ENCODE measurements around the gene LRRC73. TPM values are rescaled to one million over a fixed set of nuclear protein-coding genes. Genes with fewer than 3 reads are reported as not detected.
A peak's percentile ranks its signal among the peaks of the same experiment; 100 is the strongest.

The LRRC73 gene
- total RNA-seq, 1 donor from 2014 or later, result 0.26 TPM

- Histone ChIP-seq H3K27me3 (ENCODE audit: control insufficient read depth, insufficient read depth, low read length) (no peaks in the 10 kb centered on the region), H3K4me3 (ENCODE audit: low read depth, low read length) (no peak overlapping the region), H3K36me3 (ENCODE audit: control insufficient read depth, insufficient read depth, low read length) (peaks cover 34% of the 10 kb centered on the region)
- DNase-seq (ENCODE audit: low read depth), result no peak
- no peak for FAIRE-seq
- TF ChIP-seq, protein P1, sequence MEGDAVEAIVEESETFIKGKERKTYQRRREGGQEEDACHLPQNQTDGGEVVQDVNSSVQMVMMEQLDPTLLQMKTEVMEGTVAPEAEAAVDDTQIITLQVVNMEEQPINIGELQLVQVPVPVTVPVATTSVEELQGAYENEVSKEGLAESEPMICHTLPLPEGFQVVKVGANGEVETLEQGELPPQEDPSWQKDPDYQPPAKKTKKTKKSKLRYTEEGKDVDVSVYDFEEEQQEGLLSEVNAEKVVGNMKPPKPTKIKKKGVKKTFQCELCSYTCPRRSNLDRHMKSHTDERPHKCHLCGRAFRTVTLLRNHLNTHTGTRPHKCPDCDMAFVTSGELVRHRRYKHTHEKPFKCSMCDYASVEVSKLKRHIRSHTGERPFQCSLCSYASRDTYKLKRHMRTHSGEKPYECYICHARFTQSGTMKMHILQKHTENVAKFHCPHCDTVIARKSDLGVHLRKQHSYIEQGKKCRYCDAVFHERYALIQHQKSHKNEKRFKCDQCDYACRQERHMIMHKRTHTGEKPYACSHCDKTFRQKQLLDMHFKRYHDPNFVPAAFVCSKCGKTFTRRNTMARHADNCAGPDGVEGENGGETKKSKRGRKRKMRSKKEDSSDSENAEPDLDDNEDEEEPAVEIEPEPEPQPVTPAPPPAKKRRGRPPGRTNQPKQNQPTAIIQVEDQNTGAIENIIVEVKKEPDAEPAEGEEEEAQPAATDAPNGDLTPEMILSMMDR (IDR thresholded peaks at IDR 0.05; ENCODE audit: insufficient read depth, low read length, severe bottlenecking), result no peak
Measured at GRCh38 chr6:43521836-43522235, 11.7 kb upstream of the LRRC73 start.

- DNase-seq (ENCODE audit: low read depth) (no peak), FAIRE-seq (no peak)
- Histone ChIP-seq H3K27me3 (ENCODE audit: control insufficient read depth, insufficient read depth, low read length) (no peaks in the 10 kb centered on the region), H3K4me3 (ENCODE audit: low read depth, low read length) (no peak overlapping the region), H3K36me3 (ENCODE audit: control insufficient read depth, insufficient read depth, low read length) (peaks cover 31% of the 10 kb centered on the region)
- TF ChIP-seq, protein P1 (IDR thresholded peaks at IDR 0.05; ENCODE audit: insufficient read depth, low read length, severe bottlenecking), result no peak
Measured at GRCh38 chr6:43520097-43520496, 10.0 kb upstream of the LRRC73 start.

DNA sequence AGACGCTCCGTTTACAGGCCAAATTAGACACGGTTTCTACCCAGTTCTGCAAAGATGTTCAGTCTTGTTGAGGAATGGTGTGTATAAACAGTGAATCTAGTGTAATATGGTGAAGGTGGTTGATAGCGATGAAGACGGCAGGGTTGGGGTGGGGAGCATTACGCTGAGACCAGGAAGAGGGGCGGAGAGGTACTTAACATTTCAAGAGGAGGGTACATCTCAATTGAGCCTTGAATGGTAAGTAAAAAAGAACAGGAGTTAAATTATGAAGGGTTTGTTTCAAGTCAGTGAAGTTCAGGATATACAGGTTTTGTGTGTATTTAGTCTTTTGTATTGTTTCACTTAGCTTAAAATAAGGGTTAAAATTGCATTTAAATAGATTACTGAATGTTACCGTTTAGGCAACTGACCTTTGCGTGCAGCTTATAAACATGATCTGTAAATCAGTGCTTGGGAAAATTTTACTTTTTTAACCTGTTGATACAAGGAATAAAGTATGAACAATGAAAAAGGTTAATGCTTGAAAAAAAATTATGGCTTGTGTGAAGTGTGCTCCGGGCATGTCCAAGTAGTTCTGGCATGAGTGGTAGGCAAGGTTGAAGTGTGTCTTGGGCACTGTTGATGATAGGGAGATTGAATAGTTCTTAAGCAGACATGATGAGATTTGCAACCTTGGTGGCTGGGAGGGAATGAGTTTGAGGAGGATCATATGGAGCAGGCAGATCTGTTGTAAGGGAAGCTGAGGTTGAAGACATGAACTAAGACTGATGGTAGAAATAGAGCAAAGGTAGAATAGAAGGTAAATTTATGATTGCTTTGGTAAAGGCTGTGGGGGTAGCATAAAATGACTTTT, 7.6 kb upstream of the LRRC73 start:
- FAIRE-seq (no peak), DNase-seq (ENCODE audit: low read depth) (no peak)
- TF ChIP-seq, protein P1 (IDR thresholded peaks at IDR 0.05; ENCODE audit: insufficient read depth, low read length, severe bottlenecking), result no peak
- H3K27me3 ChIP-seq (ENCODE audit: control insufficient read depth, insufficient read depth, low read length), result no peaks in the 10 kb centered on the region
- peak overlapping the region; percentile 88 for H3K4me3 ChIP-seq (ENCODE audit: low read depth, low read length)
- peaks cover 34% of the 10 kb centered on the region for H3K36me3 ChIP-seq (ENCODE audit: control insufficient read depth, insufficient read depth, low read length)

- DNase-seq (ENCODE audit: low read depth), result peak; percentile 88
- no peaks in the 10 kb centered on the region for H3K27me3 ChIP-seq (ENCODE audit: control insufficient read depth, insufficient read depth, low read length)
- peaks cover 40% of the 10 kb centered on the region for H3K36me3 ChIP-seq (ENCODE audit: control insufficient read depth, insufficient read depth, low read length)
- no peak for FAIRE-seq
- H3K4me3 ChIP-seq (ENCODE audit: low read depth, low read length), result peak within 1 kb of the TSS; percentile 88
- TF ChIP-seq, protein P1 (IDR thresholded peaks at IDR 0.05; ENCODE audit: insufficient read depth, low read length, severe bottlenecking), result no peak
Measured at GRCh38 chr6:43516697-43517504, 6.8 kb upstream of the LRRC73 start, which contains the start of the genes POLR1C and YIPF3. Gene POLR1C (plus strand): TSS chr6:43517089. CDS start chr6:43517110, 21 bp downstream. Gene YIPF3 (minus strand): TSS chr6:43516926. CDS start chr6:43516807, 119 bp downstream.

DNA sequence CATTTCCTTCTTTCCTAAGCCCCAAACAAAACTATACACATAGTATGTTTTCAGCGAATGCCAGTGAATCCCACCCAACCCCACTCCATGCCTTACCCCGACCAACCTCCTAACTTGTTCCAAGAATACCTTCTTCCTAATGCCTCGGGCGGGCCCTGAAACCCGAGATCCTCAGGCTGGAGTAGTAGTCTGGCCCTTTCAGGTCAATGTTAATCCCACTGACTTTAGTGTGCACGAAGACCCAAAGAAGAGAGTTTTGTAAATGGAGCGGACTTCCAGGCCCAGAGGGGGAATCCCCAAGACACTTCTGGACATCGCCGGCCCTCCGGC, 6.2 kb upstream of the LRRC73 start:
- peaks cover 42% of the 10 kb centered on the region for H3K36me3 ChIP-seq (ENCODE audit: control insufficient read depth, insufficient read depth, low read length)
- no peak for FAIRE-seq
- no peaks in the 10 kb centered on the region for H3K27me3 ChIP-seq (ENCODE audit: control insufficient read depth, insufficient read depth, low read length)
- no peak for DNase-seq (ENCODE audit: low read depth)
- TF ChIP-seq, protein P1 (IDR thresholded peaks at IDR 0.05; ENCODE audit: insufficient read depth, low read length, severe bottlenecking), result no peak
- peak overlapping the region; percentile 88 for H3K4me3 ChIP-seq (ENCODE audit: low read depth, low read length)

All from bronchial epithelial cell (primary cell).